HCT116 (cell line): ENCODE data around the gene GBX1.

Source experiments
- SIN3A ChIP-seq: IDR thresholded peaks from 2 replicates; pipeline ENCODE4 v1.6.1; 2012; ENCODE audit warnings: low read depth
- ZNF274 ChIP-seq: fragments of 200-500 bp; sonication (Bioruptor generic); IDR thresholded peaks from 2 replicates; pipeline ENCODE4 v1.6.1; 2014; ENCODE audit warnings: mild to moderate bottlenecking, low read depth, low read length, inconsistent platforms

- TF ChIP-seq SIN3A = no peak
- TF ChIP-seq ZNF274 = no peak
Observed at GRCh38 chr7:151198945-151199848, 31.7 kb upstream of the GBX1 start.
